Hippocampal formation (tissue), 2 donors: Measurements from ENCODE around the gene FYTTD1.

Source experiments
- DNase-seq, 2 donors: peaks; one replicate each; lab custom pipeline; 2025; lab: John Stamatoyannopoulos, UW

Gene FYTTD1

DNA sequence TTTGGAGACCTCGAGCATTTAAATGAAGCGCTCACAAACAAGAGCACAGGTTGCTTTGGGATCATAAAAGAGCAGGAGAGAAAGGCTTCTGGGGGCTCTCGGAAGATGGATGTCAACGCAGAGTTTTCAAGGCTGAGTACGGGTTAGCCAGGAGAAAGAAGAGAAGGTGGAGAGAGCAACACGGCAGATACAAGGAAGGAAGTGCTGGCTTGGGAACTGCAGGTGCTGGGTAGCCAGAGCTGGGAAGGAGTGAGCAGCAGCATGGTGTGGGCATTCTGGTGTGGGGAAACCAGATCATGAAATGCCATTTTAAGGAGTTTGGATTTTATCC, 12.4 kb upstream of the FYTTD1 start:
- DNase-seq: no peak

DNA sequence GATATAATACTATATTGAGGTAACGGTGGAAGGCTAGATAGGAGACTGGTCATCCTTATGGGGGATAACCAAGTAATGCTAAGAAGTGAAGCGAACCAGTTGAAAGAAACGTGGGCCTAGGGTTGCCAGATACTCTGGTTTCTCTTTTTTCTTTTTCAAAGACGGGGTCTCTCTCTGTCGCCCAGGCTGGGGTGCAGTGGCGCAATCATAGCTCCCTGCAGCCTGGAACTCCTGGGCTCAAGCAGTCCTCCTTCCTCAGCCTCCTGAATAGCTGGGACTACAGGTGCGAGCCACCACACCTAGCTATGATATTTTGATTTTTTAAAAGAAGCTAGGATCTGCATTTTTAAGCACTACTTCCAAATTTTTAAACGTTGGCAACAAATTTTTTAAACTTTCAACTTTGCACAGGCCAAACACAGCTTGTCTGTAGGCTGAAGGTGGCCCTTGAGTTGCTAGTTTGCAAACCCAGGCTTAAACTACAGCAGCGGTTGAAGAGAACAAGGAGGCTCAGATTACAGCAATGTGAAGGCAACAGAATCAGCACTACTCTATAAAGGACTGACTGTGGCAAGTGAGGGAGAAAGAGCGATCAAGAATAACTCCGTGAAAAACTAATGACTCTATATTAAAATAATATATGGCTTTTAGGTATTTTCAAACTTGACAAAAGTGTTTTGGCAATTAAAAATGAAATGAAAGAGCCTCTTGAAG, 11.8 kb upstream of the FYTTD1 start:
- DNase-seq: no peak

DNA sequence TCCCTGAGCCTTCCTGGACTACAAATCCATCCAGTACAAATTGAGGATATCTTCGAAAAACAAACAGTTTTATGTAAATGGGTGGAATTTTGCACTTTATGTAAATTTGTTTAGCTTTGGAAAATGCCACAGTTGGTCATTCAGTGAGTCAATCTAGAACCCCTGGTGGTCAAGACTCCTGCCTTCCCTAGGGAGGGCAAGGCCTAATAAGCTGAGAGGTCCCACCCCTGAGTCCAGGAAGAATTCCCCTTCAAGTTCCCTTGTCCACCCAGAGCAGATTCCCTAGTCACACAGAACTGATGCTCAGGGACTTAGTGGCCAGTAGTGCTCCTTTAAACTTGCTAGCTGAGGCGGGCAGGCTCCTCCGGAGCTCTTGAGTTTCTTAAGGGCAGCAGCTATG, 6.9 kb upstream of the FYTTD1 start:
- DNase-seq: no peak

DNA sequence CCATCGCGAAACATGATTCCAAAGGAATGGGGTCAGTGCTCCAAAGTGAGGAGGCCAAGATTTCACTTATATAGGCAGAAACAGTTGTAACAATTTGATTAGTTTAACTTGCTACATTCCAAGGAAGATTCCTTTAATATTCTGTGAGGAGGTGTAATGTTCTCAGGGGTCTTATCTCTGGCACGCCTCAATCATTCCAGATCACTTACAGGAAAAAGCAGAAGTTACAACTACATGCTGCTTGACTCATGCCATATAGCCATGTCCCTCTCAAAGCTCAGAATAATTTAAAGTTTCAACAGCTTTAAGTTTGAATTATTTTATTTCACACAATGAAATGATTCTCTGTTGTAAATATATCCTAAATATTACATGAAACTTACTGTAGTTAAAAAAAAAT, 3.5 kb upstream of the FYTTD1 start:
- no peak for DNase-seq

DNA sequence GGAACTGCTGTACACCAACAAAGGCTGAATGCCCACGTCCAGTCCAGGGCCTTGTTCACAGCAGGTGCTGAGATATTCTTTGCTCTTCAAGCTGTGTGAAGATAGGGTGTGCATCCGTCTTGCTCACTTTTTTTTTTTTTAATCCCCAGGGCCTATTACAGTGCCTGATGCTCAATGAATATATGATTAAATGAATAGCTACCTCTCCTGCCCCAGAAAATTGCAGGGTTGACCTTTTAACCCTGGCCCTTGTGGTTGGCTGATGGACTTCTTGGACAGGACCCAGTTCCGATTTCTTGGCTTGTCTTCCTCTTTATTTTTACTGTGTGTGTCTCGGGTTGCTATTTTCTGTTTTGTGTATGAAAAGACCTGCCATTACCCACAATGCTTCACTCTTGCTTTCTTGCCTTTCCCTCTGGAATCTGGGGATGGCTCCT, 2.9 kb upstream of the FYTTD1 start:
- DNase-seq: no peak

DNA sequence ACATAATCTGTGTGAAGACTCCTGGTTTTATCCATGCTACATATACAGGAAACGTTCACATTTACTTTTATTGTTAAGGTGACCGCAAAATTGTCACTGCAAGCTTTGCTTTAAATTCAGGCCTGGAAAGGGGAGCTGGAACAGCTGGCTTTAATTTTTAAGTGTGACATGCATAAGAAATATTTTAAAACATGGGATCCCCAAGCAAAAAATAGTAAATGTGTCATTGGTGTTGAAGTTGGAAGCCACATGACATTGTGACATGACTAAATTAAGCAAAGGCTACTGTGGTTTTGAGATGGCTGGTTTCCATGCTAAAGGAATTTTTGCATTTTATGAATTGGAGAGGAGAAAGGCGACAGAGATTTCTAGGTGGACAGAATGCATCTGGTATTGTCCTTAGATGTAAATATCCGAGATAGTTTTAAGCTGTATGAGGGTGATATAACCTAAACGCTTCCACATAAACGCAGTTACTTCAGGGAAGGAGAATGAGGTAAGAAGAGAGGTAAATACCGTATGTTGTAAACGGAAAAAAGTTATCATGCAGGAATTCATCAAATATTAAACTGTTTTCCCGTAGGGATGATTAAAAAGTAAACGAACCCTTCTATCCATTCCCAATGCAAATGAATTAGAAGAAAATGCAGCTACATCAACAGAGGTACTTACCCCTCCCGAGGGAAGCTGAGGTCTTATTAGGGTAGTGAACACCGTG, 927 bp upstream of the FYTTD1 start:
- DNase-seq: no peak

DNA sequence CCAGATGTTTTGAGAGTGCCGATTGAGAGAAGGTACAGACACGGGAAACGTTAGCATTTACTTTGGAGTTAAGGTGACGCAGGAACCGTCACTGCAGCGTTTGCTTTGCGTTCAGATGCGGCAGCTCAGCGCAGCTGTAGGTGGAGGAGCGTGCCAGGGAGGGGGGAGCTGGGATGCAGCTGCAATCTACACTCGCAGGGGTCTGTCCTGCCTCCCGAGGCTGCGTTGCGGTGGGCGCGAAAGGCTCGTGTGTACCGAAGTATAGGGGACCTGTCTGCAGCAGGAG, 425 bp upstream of the FYTTD1 start:
- DNase-seq: peak; percentile 76 to 80

DNA sequence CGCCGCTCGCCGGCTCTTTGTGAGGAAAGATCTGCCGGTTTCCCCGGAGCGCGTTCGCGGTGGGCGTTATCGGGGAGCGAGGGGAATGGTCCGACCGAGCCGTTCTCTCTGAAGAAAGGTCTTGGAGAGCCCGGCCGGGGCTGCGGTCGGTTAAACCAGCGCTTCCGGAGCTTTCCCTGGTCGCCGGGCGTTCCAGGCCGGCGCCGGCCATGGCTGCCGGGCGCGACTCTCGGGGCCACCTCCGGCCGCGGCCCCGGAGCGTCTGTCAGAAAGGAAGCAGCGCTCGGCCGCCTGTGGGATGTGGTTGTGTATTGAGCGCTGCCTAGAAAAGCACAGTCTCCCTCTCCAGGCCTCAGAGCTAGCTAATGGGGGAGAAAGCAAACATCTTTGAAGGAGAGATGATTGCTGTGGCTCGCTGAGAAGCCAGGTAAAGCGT, 731 bp downstream of the FYTTD1 start:
- peak; percentile 54 to 62 for DNase-seq

DNA sequence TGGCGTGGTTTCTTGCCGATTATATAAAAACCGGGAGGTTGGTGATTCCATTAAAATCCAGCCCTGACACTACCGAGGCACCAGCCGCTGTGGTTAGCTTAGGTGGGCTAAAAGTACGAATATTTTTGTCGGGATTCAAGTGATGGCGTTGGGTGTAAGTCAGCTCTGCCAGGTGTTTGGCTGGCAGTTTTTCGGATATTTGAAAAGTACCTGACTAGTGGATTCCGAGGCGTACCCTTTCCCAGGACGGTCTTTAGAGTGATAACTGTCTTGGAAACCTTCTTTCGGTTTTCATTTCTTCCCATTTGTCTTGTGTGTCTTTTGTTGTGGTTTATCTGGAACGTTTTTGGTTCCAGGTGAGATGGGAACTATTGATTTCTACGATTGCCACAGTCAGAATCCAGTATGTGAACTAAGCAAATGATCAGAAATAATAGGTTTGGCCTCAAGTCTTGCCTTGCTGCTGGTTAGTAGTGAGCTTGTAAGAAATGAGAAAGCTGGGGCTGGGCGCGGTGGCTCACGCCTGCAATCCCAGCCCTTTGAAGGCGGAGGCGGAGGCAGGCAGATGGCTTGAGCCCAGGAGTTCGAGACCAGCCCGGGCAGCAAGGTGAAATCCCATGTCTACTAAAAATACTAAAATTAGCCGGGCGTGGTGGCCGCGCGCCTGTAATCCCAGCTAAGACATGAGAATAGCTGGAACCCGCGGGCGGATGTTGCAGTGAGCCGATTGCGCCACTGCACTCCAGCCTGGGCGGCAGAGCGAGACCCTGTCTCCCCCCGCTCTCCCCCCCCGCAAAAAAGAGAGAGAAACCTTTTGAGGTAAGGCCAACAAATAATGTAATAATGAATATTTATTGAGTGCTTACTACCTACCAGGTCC, 1.4 kb downstream of the FYTTD1 start:
- no peak for DNase-seq

DNA sequence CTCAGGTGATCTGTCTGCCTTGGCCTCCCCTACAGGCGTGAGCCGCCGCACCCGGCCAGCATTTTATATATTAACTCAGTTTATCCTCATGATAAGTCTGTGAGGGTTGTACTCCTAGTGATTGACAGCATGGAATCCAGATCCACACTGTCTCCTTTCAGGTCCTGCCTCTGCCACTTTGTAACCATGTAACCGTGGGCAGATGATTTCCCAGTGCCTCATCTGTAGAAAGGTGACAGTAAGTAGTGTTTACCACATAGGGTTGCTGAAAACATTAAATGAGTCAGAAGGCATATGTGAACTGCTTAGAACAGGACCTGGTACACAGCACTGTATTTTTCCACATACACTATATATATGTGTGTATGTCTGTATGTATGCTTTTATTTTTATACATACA, 2.4 kb downstream of the FYTTD1 start:
- DNase-seq: no peak

DNA sequence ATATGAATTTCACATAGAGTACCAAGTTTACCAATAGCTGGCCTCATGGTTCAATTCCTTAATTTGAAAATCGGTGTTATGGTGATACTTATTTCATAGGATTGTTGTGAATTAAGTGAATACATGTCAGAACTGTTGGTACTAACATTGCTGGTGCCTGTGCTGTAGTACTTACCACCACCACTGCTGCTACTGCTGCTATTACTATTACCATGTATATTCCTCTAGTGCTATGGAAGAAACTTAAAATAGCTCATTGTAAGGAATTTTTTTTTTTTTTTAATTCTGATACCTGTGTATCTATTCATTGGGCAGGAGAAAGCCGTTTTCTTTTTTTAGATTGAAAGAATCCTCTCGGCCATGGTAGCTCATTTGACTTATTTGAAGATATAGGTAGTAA, 3.6 kb downstream of the FYTTD1 start:
- DNase-seq: no peak

DNA sequence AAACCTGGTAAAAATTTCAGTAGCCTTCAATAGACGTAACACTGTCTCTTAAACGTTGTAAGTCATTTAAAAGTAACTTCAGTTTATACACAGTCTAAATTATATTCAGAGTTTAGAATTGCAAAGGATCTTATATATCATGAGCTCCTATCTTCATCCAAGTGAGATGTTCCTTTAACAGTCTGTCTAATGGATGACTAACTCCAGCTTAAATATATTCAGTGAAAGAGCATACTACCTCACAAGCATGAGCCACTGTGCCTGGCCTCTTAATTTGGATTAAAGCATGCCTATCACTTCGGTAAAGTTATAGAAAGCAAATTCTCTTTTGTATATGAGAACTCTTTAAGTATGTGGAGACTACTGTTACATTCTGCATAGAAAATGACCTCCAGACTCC, 7.0 kb downstream of the FYTTD1 start:
- no peak for DNase-seq

DNA sequence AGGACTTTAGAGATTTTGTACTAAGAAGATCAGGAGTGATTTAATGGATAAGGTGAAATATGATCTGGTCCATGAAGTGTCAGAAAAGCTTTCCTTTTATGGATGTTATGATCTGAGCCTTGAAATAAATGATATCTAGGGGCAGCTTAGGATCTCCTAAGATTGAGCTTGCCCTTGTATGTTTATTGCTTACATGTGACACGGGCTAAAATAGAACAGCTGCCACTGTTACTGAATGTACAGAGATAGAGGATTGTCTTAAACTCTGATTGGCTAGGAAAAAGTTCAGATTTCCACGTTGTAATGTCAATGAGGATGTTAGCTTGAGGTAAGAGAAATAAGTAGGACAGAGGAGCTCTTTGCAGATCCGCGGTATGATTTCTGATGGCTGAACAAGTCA, 8.8 kb downstream of the FYTTD1 start:
- DNase-seq: no peak

DNA sequence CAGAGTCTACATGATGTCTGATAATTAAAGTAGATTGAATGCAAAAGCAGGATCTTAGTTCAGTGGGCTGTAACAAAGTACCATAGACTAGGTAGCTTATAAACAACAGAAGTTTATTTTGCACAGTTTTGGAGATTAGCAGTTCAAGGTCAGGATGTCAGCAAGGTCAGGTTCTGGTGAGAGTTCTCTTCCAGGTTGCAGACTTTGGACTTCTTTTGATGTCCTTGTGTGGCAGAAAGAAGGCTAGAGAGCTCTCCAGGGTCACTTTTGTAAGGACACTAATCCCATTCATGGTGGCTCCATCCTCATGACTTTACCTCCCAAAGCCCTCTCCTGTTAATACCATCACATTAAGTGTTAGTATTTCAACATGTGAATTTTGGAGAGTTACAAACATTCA, 12.1 kb downstream of the FYTTD1 start:
- no peak for DNase-seq

DNA sequence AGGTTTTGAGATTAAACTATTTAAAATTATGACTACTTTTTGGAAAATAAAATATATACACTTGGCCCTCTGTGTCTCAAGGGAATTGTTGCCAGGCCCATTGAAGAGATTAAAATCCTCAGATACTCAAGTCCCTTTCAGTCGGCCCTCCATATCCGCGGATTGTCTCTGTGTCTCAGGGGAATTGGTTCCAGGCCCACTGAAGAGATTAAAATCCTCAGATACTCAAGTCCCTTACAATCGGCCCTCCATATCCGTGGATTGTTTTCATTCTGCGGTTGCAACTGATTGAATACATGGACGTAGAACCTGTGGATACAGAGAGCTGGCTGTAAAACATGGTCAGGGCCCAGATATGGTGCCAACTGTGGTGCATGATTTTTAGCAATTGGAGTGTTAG, 25.6 kb downstream of the FYTTD1 start:
- DNase-seq: no peak

DNA sequence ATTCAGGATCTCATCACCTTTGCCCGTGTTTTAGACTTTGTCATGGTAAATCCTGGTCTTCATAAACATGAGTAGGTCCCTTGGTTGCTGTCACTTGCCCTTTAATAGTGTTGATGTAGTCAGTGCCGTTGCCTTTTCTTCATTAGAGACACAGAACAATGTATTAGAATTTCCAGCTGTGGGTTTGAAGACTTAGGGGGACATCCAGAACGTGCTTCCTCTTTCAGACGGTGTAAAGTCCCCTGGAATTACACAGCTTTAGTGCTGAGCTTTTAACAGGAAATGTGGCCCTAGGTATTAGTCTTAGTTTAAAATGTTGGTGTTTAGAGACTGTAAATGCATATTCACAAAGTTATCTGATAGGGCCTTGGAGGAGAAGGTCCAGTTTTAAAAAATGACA, 32.5 kb downstream of the FYTTD1 start:
- DNase-seq: no peak

DNA sequence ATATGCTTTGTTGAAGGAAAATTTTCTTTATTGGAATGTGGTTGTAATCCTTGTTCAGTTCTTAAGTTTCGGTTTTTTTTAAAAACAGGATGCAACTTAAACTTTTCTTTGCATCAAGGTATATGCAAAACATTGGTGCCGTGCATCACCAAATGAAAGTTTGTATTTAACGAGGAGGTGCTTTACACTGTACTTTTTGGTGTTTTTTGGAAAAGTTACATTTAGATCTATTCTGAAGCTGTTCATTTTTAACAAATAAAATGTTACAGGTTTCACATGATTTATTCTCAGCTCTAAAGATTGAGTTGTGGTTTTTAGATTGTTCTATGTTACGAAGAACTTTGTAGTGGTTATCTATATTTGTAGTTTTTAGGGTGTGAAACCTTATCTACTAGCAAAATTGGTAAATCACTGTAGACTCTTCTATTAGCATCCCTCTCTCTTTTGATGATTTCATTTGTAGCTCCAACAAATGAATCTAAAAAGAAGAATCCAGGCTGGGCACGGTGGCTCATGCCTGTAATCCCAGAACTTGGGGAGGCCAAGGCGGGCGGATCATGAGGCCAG, 34.4 kb downstream of the FYTTD1 start:
- DNase-seq: no peak

DNA sequence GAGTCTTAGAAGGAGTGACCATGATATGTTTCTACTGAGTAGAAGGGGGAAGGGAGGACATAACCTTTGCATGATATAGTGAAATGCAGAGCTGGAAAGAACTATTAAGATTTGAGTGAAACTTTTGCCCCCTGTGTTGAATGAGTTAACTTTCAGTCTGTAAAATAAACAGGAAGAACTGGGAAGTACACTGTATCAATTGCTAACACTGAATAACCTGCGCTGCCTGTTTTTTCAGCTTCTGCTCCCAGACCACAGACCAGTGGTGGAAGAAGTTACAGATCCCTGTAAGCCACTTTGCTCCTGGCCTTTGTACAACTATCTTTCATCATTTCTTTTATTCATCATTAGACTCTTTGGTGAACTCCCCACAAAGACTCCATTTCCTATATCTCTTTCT, 37.7 kb downstream of the FYTTD1 start:
- DNase-seq: no peak

DNA sequence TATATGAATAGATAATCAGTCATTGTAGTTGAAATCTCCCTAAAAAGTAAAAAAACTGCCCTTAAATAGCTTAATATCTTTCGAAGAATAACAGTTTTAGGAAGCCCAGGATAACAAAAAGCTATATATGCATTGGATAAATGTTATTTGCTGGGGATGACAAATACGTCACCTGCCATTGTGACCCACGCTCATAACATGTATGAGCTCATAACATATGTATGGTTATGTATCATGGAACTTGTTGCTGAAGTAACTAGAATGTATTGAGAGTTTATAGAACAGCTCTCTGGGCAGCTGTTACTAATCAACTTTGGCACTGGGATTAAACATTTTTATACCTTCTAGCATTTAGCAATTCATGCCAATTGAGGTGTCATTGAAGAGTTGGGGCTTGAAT, 39.6 kb downstream of the FYTTD1 start:
- no peak for DNase-seq

DNA sequence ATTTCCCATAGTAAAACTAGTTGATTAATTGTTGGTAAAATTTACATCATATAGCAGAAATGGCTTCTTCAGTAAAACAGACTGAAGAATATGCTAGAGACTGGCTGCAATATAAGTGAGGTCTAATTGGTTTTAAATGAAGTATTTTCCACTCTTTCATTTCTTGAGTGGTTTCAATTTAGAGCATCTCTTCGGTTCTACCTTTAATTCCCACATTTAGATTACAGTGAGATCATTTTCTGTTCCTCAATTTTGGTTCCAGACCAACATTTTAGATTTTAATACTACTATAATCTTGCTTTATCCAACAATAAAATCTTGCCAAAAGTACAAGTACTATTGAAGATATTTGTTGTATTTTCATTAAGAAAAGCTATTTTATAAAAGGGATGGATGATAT, 40.4 kb downstream of the FYTTD1 start:
- DNase-seq: no peak

DNA sequence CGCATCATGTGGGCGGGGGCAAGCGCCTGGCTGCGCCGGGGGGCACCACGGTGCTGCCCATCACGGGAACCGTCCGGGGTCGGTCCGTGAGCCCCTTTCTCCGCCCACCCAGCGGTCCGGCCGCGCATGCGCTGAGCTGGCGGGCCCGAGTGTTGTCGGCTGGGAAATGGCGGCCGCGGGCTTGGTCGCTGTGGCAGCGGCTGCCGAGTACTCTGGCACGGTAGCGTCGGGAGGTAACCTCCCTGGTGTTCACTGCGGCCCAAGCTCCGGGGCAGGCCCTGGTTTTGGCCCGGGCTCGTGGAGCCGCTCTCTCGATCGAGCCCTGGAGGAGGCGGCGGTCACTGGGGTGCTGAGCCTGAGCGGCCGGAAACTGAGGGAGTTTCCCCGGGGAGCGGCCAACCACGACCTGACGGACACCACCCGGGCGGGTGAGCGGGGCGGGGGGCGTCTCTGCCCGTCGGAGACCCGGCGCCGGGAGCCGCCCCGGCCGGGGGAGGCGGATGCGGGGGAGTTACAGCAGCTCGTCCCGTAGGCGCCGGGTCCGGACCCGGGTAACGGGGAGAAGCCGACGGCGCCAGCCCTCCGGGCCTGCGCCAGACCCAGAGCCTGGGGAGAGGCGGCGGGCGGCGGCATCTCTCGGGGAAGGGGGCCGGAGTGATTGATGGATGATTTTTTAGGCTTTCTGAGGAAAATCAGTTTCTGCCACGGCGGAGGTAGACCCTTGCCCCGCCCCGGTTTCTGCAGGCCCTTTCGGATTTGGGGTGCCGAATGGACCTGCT, 41.6 kb downstream of the FYTTD1 start, which contains the start of gene LRCH3:
Gene LRCH3, plus strand, starts transcription at position 142 of the 779 bp plus-strand sequence. Its CDS starts 25 bp downstream, at position 167.
- peak; percentile 72 to 87 for DNase-seq
